ENCODE results near the gene GCC2.
A peak's percentile ranks its signal among the peaks of the same experiment; 100 is the strongest.

Gene GCC2

DNA sequence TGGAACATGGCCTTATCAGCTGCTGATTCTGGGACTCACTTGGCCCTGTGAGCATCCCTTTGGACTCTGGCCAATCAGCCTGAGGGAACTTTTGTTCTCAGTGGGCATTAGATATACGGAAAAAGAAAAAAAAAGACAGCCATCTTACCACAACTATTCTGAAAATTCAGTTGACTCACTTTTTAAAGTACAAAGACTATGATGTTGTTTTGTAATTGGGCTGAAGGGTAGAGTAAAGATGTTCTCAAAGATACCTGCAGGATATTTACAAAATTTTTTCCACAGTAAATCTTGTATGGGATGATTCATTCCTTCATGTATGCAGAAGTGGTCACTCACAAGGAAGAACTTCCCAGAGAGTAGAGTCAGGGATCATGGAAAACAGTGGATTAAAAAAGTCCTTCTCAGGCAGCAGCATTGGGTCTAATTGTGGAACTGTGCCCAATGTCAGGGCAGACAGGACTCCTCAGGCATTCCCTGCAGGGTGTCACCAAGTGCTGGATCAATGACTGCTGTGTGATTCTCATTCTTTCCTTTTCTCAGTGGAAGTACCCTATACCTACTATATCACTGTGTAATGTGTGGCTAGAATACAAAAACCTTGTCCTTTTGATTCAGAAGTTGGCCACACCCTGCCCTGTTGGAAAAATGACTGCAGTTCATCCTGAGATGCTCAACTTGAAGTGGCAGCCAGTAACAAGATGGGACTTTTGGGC, 35.9 kb upstream of the GCC2 start:
- Histone ChIP-seq H4K8ac (ENCODE audit: low read length) (peak overlapping the region; percentile 45), H3K4ac (ENCODE audit: low read depth in 1 of 2, low read length in 2 of 2) (peak overlapping the region in 1 of 2 experiments; percentile 47), H3K4me3 (ENCODE audit: insufficient read depth in 1 of 2, low read depth in 1 of 2, low read length in 2 of 2) (no peak overlapping the region), H2BK120ac (ENCODE audit: low read depth, low read length) (peak overlapping the region; percentile 92), H3K14ac (ENCODE audit: low read length in 2 of 2) (no peak overlapping the region), H2BK15ac (ENCODE audit: low read depth, poor library complexity, severe bottlenecking) (no peak overlapping the region), H2BK12ac (ENCODE audit: low read length in 2 of 2) (peak overlapping the region; percentile 42 to 69), H4K91ac (ENCODE audit: low read length) (peak overlapping the region; percentile 52), H3K9me3 (ENCODE audit: control insufficient read depth, low read length) (no peaks in the 10 kb centered on the region), H3K23ac (ENCODE audit: low read length in 2 of 2) (no peak overlapping the region), H3K18ac (ENCODE audit: low read depth in 1 of 2, low read length in 2 of 2) (peak overlapping the region in 1 of 2 experiments; percentile 2), H3K9ac (ENCODE audit: low read length) (no peak overlapping the region), H2AFZ (ENCODE audit: low read depth, low read length) (no peak overlapping the region), H3K4me2 (ENCODE audit: low read length, poor library complexity, severe bottlenecking) (no peak overlapping the region), H3K79me1 (replicated peaks; ENCODE audit: low read length, poor library complexity, severe bottlenecking) (peaks cover 2% of the 10 kb centered on the region), H3K27me3 (ENCODE audit: control insufficient read depth in 1 of 2, insufficient read depth in 1 of 2, low read length in 2 of 2) (no peaks in the 10 kb centered on the region), H2AK5ac (ENCODE audit: low read length, severe bottlenecking) (peak overlapping the region; percentile 94), H2BK5ac (ENCODE audit: low read depth, low read length, poor library complexity, severe bottlenecking) (no peak overlapping the region), H3K27ac (ENCODE audit: low read length, poor library complexity, severe bottlenecking) (peak overlapping the region; percentile 48), H3K4me1 (ENCODE audit: control insufficient read depth, insufficient read depth, low read depth, low read length) (peaks cover 3% of the 10 kb centered on the region), H3K36me3 (ENCODE audit: control insufficient read depth in 1 of 2, insufficient read depth in 2 of 2, low read depth in 1 of 2, low read length in 2 of 2) (no peaks in the 10 kb centered on the region)
- peak; percentile 90 for DNase-seq
- no CpG with 5 or more reads among the region's 1 CpG for WGBS

DNA sequence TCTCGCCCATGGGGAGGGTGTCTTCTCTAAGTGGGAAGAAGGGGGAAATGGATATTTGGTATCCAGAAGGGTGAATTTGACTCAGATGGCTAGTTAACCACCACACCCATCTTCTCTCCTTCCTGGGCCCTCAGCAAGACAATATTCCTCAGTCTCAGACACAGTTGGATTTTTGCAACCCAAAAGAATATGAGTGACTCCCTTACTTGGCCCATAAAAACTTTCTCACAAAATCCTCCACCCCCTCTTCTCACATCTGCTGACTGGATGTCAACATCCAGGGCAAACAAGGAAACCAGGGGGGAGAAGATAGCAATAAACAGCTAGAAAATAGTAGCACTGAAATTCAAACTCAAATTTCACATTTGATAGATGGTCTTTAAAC, 35.3 kb upstream of the GCC2 start:
- WGBS, result no CpG with 5 or more reads among the region's 1 CpG
- H3K18ac ChIP-seq (ENCODE audit: low read depth in 1 of 2, low read length in 2 of 2), result peak overlapping the region in 1 of 2 experiments; percentile 2
- no peaks in the 10 kb centered on the region for H3K27me3 ChIP-seq (ENCODE audit: control insufficient read depth in 1 of 2, insufficient read depth in 1 of 2, low read length in 2 of 2)
- peak overlapping the region; percentile 52 for H4K91ac ChIP-seq (ENCODE audit: low read length)
- H3K9me3 ChIP-seq (ENCODE audit: control insufficient read depth, low read length), result no peaks in the 10 kb centered on the region
- no peak overlapping the region for H2BK5ac ChIP-seq (ENCODE audit: low read depth, low read length, poor library complexity, severe bottlenecking)
- peak overlapping the region; percentile 48 for H3K27ac ChIP-seq (ENCODE audit: low read length, poor library complexity, severe bottlenecking)
- H3K14ac ChIP-seq (ENCODE audit: low read length in 2 of 2), result no peak overlapping the region
- no peak overlapping the region for H2BK15ac ChIP-seq (ENCODE audit: low read depth, poor library complexity, severe bottlenecking)
- no peak overlapping the region for H3K4me2 ChIP-seq (ENCODE audit: low read length, poor library complexity, severe bottlenecking)
- peaks cover 3% of the 10 kb centered on the region for H3K4me1 ChIP-seq (ENCODE audit: control insufficient read depth, insufficient read depth, low read depth, low read length)
- no peak overlapping the region for H3K23ac ChIP-seq (ENCODE audit: low read length in 2 of 2)
- no peak overlapping the region for H4K8ac ChIP-seq (ENCODE audit: low read length)
- H3K4me3 ChIP-seq (ENCODE audit: insufficient read depth in 1 of 2, low read depth in 1 of 2, low read length in 2 of 2), result no peak overlapping the region
- H3K36me3 ChIP-seq (ENCODE audit: control insufficient read depth in 1 of 2, insufficient read depth in 2 of 2, low read depth in 1 of 2, low read length in 2 of 2), result no peaks in the 10 kb centered on the region
- H2AK5ac ChIP-seq (ENCODE audit: low read length, severe bottlenecking), result peak overlapping the region; percentile 94
- no peak for DNase-seq
- H3K4ac ChIP-seq (ENCODE audit: low read depth in 1 of 2, low read length in 2 of 2), result peak overlapping the region in 1 of 2 experiments; percentile 47
- peak overlapping the region; percentile 42 to 69 for H2BK12ac ChIP-seq (ENCODE audit: low read length in 2 of 2)
- H3K9ac ChIP-seq (ENCODE audit: low read length), result no peak overlapping the region
- H2AFZ ChIP-seq (ENCODE audit: low read depth, low read length), result no peak overlapping the region
- H2BK120ac ChIP-seq (ENCODE audit: low read depth, low read length), result peak overlapping the region; percentile 92
- H3K79me1 ChIP-seq (replicated peaks; ENCODE audit: low read length, poor library complexity, severe bottlenecking), result peaks cover 2% of the 10 kb centered on the region

DNA sequence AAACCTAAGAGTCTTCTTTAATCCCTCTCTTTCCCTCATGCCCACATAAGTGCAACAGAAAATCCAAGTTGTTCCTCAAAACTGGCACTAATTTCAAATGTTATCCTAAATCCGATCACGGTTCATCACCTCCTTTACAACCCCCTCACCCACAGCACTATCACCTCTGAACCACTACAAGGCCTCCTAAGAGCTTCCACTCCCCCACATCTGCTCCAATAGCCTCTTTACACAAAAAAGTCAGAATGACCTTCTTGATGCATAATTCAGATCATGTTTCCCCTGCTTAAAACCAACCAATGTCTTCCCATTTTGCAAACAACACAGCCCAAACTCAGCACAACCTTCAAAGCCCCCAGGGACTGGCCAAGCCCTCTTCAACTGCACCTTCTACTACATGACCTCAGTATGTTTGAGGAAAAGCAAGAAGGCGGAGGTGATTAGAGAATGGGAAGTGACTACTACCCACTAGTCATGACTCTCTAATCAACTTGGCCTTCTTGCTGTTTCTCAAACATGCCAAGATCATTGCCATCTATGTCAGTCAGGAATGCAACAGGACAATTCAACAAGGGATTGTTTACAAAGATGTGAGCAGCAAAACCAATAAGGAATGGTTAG, 34.6 kb upstream of the GCC2 start:
- peak overlapping the region; percentile 51 for H2AK5ac ChIP-seq (ENCODE audit: low read length, severe bottlenecking)
- H3K27me3 ChIP-seq (ENCODE audit: control insufficient read depth in 1 of 2, insufficient read depth in 1 of 2, low read length in 2 of 2), result no peaks in the 10 kb centered on the region
- no peak overlapping the region for H2BK5ac ChIP-seq (ENCODE audit: low read depth, low read length, poor library complexity, severe bottlenecking)
- H2BK15ac ChIP-seq (ENCODE audit: low read depth, poor library complexity, severe bottlenecking), result no peak overlapping the region
- no peak overlapping the region for H2AFZ ChIP-seq (ENCODE audit: low read depth, low read length)
- no peak overlapping the region for H3K9ac ChIP-seq (ENCODE audit: low read length)
- 98% methylated on average over 2 of the region's 3 CpGs for WGBS
- H3K36me3 ChIP-seq (ENCODE audit: control insufficient read depth in 1 of 2, insufficient read depth in 2 of 2, low read depth in 1 of 2, low read length in 2 of 2), result no peaks in the 10 kb centered on the region
- no peak overlapping the region for H3K14ac ChIP-seq (ENCODE audit: low read length in 2 of 2)
- peaks cover 3% of the 10 kb centered on the region for H3K4me1 ChIP-seq (ENCODE audit: control insufficient read depth, insufficient read depth, low read depth, low read length)
- H3K4ac ChIP-seq (ENCODE audit: low read depth in 1 of 2, low read length in 2 of 2), result peak overlapping the region in 1 of 2 experiments; percentile 29
- H4K91ac ChIP-seq (ENCODE audit: low read length), result no peak overlapping the region
- H4K8ac ChIP-seq (ENCODE audit: low read length), result no peak overlapping the region
- no peak overlapping the region for H3K4me2 ChIP-seq (ENCODE audit: low read length, poor library complexity, severe bottlenecking)
- no peak for DNase-seq
- H3K23ac ChIP-seq (ENCODE audit: low read length in 2 of 2), result no peak overlapping the region
- no peak overlapping the region for H3K4me3 ChIP-seq (ENCODE audit: insufficient read depth in 1 of 2, low read depth in 1 of 2, low read length in 2 of 2)
- H2BK12ac ChIP-seq (ENCODE audit: low read length in 2 of 2), result peak overlapping the region in 1 of 2 experiments; percentile 89
- no peaks in the 10 kb centered on the region for H3K9me3 ChIP-seq (ENCODE audit: control insufficient read depth, low read length)
- H3K18ac ChIP-seq (ENCODE audit: low read depth in 1 of 2, low read length in 2 of 2), result peak overlapping the region in 1 of 2 experiments; percentile 23
- H3K27ac ChIP-seq (ENCODE audit: low read length, poor library complexity, severe bottlenecking), result no peak overlapping the region
- peaks cover 2% of the 10 kb centered on the region for H3K79me1 ChIP-seq (replicated peaks; ENCODE audit: low read length, poor library complexity, severe bottlenecking)
- H2BK120ac ChIP-seq (ENCODE audit: low read depth, low read length), result no peak overlapping the region

DNA sequence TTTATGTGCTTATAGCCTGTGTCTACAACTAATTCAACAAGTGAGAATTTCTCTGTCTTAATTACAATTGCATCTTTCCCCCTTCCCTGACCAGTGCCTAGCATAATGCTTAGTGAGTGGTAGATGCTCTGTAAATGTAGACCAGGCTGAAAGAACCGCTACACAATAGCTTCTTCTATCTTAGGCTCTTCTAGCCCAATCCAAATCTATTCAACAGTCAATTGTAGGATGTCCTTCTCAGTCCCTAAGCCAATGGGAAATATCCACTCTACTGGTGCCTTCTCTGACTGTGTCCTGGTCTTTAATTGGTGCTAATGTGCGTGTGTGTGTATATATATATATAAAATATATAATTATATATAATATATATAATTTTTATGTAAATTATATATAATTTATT, 34.1 kb upstream of the GCC2 start:
- Histone ChIP-seq H2BK120ac (ENCODE audit: low read depth, low read length) (no peak overlapping the region), H3K4me1 (ENCODE audit: control insufficient read depth, insufficient read depth, low read depth, low read length) (peaks cover 3% of the 10 kb centered on the region), H3K79me1 (replicated peaks; ENCODE audit: low read length, poor library complexity, severe bottlenecking) (peaks cover 2% of the 10 kb centered on the region), H2AFZ (ENCODE audit: low read depth, low read length) (no peak overlapping the region), H3K23ac (ENCODE audit: low read length in 2 of 2) (no peak overlapping the region), H3K14ac (ENCODE audit: low read length in 2 of 2) (no peak overlapping the region), H3K36me3 (ENCODE audit: control insufficient read depth in 1 of 2, insufficient read depth in 2 of 2, low read depth in 1 of 2, low read length in 2 of 2) (no peaks in the 10 kb centered on the region), H2BK15ac (ENCODE audit: low read depth, poor library complexity, severe bottlenecking) (no peak overlapping the region), H3K18ac (ENCODE audit: low read depth in 1 of 2, low read length in 2 of 2) (no peak overlapping the region), H4K8ac (ENCODE audit: low read length) (no peak overlapping the region), H2BK5ac (ENCODE audit: low read depth, low read length, poor library complexity, severe bottlenecking) (no peak overlapping the region), H2AK5ac (ENCODE audit: low read length, severe bottlenecking) (no peak overlapping the region), H3K27me3 (ENCODE audit: control insufficient read depth in 1 of 2, insufficient read depth in 1 of 2, low read length in 2 of 2) (peaks cover 0 to 2% of the 10 kb centered on the region in 2 experiments), H2BK12ac (ENCODE audit: low read length in 2 of 2) (no peak overlapping the region), H3K9ac (ENCODE audit: low read length) (no peak overlapping the region), H3K27ac (ENCODE audit: low read length, poor library complexity, severe bottlenecking) (no peak overlapping the region), H3K9me3 (ENCODE audit: control insufficient read depth, low read length) (no peaks in the 10 kb centered on the region), H3K4me2 (ENCODE audit: low read length, poor library complexity, severe bottlenecking) (no peak overlapping the region), H3K4ac (ENCODE audit: low read depth in 1 of 2, low read length in 2 of 2) (no peak overlapping the region), H3K4me3 (ENCODE audit: insufficient read depth in 1 of 2, low read depth in 1 of 2, low read length in 2 of 2) (no peak overlapping the region), H4K91ac (ENCODE audit: low read length) (no peak overlapping the region)
- DNase-seq, result no peak
- WGBS, result 100% methylated on average over 1 of the region's 2 CpGs

All from mesenchymal stem cell (in vitro differentiated cells and primary cell).